ENCODE results near the gene NKAPD1.
"Not testable (repeated sequence)": the region's sequence is repeated elsewhere in the genome, so short reads cannot be mapped to it uniquely, and the experiment has no call there.

The NKAPD1 gene

DNA sequence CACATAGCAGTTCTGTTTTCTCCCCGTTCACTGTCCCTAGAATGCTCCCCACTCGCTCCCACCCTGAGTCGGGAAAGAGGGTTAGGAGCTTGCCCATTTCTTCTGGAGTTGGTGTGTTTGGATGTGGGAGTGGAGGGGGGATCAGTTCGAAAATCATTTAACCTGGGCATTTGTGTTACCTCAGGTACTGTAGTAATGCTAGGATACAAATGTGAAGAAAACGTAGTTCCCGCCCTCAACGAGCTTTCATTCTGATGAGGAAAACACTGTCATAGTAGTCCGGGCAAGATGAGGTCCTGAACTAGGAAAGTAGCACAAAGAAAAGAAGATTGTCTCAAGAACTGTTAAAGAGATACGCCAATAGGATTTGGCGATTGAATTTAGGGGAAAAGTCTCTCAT lies 13.1 kb downstream of the NKAPD1 start:
- H3K4me3 ChIP-seq (ENCODE audit: low read length, poor library complexity, severe bottlenecking), result peak overlapping the region; percentile 96
- TF ChIP-seq EZH2phosphoT487 (IDR thresholded peaks at IDR 0.05; ENCODE audit: borderline replicate concordance), result no peak
- TF ChIP-seq, protein P1, sequence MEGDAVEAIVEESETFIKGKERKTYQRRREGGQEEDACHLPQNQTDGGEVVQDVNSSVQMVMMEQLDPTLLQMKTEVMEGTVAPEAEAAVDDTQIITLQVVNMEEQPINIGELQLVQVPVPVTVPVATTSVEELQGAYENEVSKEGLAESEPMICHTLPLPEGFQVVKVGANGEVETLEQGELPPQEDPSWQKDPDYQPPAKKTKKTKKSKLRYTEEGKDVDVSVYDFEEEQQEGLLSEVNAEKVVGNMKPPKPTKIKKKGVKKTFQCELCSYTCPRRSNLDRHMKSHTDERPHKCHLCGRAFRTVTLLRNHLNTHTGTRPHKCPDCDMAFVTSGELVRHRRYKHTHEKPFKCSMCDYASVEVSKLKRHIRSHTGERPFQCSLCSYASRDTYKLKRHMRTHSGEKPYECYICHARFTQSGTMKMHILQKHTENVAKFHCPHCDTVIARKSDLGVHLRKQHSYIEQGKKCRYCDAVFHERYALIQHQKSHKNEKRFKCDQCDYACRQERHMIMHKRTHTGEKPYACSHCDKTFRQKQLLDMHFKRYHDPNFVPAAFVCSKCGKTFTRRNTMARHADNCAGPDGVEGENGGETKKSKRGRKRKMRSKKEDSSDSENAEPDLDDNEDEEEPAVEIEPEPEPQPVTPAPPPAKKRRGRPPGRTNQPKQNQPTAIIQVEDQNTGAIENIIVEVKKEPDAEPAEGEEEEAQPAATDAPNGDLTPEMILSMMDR (conservative IDR thresholded peaks at IDR 0.05; ENCODE audit: low read length), result no peak
- peaks cover 37% of the 10 kb centered on the region for H3K36me3 ChIP-seq (ENCODE audit: insufficient read depth, low read length)
- peak overlapping the region; percentile 75 for H2AFZ ChIP-seq (ENCODE audit: low read length)
- peaks cover 17% of the 10 kb centered on the region for H4K20me1 ChIP-seq (ENCODE audit: insufficient read depth, low read length, poor library complexity, severe bottlenecking)
- H3K27me3 ChIP-seq (ENCODE audit: insufficient read depth, low read length, poor library complexity, severe bottlenecking), result no peaks in the 10 kb centered on the region
- H3K9me2 ChIP-seq (replicated peaks; ENCODE audit: low read depth, low read length), result no peaks in the 10 kb centered on the region
- H3F3A ChIP-seq (ENCODE audit: low read depth), result no peaks in the 10 kb centered on the region
- peaks cover 61% of the 10 kb centered on the region for H3K79me2 ChIP-seq (ENCODE audit: insufficient read depth, low read length)
- peaks cover 31% of the 10 kb centered on the region for H3K4me1 ChIP-seq (ENCODE audit: insufficient read depth, low read length, poor library complexity, severe bottlenecking)
- H3K9ac ChIP-seq (ENCODE audit: low read depth, low read length, poor library complexity, severe bottlenecking), result peak overlapping the region; percentile 94
- no peaks in the 10 kb centered on the region for H3K9me3 ChIP-seq (ENCODE audit: insufficient read depth, low read depth, low read length)
- H3K4me2 ChIP-seq (ENCODE audit: low read depth, low read length, poor library complexity, severe bottlenecking), result peak overlapping the region; percentile 90

DNA sequence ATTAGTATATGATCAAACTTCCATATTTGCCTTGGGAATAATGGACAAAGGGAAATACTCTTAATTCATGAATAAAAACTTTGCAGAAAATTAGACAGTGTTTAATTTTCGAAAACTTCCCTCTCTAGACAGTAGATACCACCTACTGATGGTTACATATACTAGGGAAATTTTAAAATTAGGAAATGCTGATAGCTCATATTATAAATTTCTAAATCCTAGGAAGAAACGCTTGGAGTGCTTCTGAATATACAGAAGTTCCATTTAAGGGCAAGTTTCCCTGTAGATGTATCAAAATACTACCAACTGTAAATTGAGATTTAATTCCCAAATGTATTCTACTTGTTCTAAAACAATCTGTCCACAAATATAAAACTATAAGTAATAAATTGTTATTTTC lies 21.2 kb downstream of the NKAPD1 start:
- not testable (repeated sequence) for H3K9me2 ChIP-seq (replicated peaks; ENCODE audit: low read depth, low read length); H3K4me2 ChIP-seq (ENCODE audit: low read depth, low read length, poor library complexity, severe bottlenecking); H3K4me1 ChIP-seq (ENCODE audit: insufficient read depth, low read length, poor library complexity, severe bottlenecking); H3F3A ChIP-seq (ENCODE audit: low read depth); H2AFZ ChIP-seq (ENCODE audit: low read length); H3K9ac ChIP-seq (ENCODE audit: low read depth, low read length, poor library complexity, severe bottlenecking); H4K20me1 ChIP-seq (ENCODE audit: insufficient read depth, low read length, poor library complexity, severe bottlenecking); H3K9me3 ChIP-seq (ENCODE audit: insufficient read depth, low read depth, low read length); H3K27me3 ChIP-seq (ENCODE audit: insufficient read depth, low read length, poor library complexity, severe bottlenecking); H3K79me2 ChIP-seq (ENCODE audit: insufficient read depth, low read length); H3K4me3 ChIP-seq (ENCODE audit: low read length, poor library complexity, severe bottlenecking)
- H3K36me3 ChIP-seq (ENCODE audit: insufficient read depth, low read length), result peaks cover 29% of the 10 kb centered on the region; the same call in 1 of the 2 replicates

DNA sequence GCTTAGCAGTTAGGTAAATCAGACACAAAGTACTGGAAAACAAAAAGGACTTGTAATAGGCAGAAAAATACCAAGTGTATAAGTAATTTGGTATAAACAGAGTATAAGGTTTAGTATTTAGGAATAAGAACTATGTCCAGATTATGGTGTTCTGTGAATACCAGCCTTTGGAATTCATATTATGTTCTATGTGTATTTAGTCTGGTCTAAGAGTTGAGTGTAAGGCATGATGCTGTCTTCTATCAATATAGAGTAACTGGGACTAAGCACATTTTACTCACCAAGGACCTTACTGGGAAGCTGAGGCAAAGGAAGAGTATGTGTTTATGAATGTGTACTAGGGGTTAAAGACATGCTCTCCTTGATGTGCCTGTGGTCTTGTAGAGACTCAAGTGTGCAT lies 22.1 kb downstream of the NKAPD1 start:
- Histone ChIP-seq H2AFZ (ENCODE audit: low read length) (no peak overlapping the region), H3K4me3 (ENCODE audit: low read length, poor library complexity, severe bottlenecking) (no peak overlapping the region), H3K9ac (ENCODE audit: low read depth, low read length, poor library complexity, severe bottlenecking) (no peak overlapping the region), H3K9me2 (replicated peaks; ENCODE audit: low read depth, low read length) (no peaks in the 10 kb centered on the region), H3K4me1 (ENCODE audit: insufficient read depth, low read length, poor library complexity, severe bottlenecking) (no peaks in the 10 kb centered on the region), H3K27me3 (ENCODE audit: insufficient read depth, low read length, poor library complexity, severe bottlenecking) (no peaks in the 10 kb centered on the region), H3K36me3 (ENCODE audit: insufficient read depth, low read length) (peaks cover 20% of the 10 kb centered on the region; the same call in 1 of the 2 replicates), H3K79me2 (ENCODE audit: insufficient read depth, low read length) (0 out of 2 replicates have a peak, but pooled peaks cover 4% of the 10 kb centered on the region), H3F3A (ENCODE audit: low read depth) (no peaks in the 10 kb centered on the region), H3K9me3 (ENCODE audit: insufficient read depth, low read depth, low read length) (no peaks in the 10 kb centered on the region), H4K20me1 (ENCODE audit: insufficient read depth, low read length, poor library complexity, severe bottlenecking) (no peaks in the 10 kb centered on the region), H3K4me2 (ENCODE audit: low read depth, low read length, poor library complexity, severe bottlenecking) (no peak overlapping the region)
- TF ChIP-seq, protein P1 (conservative IDR thresholded peaks at IDR 0.05; ENCODE audit: low read length), result no peak
- TF ChIP-seq EZH2phosphoT487 (IDR thresholded peaks at IDR 0.05; ENCODE audit: borderline replicate concordance), result no peak

DNA sequence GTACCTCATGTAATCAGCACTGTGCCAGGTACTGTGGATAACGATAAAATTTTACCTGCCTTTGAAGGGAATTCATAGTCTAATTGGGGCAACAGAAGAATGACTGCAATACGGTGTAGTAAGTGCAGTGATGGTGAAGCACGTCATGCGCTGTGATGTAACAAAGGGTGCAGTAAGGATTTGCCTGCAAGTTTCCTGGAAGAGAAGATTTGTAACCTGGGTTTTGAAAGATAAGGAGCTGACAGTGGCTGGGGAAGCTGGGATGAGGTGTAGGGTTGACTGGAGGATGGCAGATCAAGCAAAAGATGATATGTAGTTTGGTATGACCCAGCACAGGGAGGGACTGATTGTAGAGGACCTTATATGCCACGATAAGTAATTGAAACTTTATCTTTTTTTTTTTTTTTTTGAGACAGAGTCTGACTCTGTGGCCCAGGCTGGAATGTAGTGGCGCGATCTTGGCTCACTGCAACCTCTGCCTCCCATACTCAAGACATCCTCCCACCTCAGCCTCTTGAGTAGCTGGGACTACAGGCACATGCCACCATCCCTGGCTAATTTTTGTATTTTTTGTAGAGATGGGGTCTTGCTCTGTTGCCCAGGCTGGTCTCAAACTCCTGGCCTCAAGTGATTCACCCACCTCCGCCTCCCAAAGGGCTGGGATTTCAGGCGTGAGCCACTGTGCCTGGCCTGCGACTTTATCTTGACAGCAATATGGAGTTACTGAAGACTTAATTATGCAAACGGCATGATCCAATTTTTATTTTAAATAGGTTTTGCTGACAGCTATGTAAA lies 23.8 kb downstream of the NKAPD1 start:
- no peak overlapping the region for H2AFZ ChIP-seq (ENCODE audit: low read length)
- no peak overlapping the region for H3K4me3 ChIP-seq (ENCODE audit: low read length, poor library complexity, severe bottlenecking)

More for the DNA sequence above, 23.8 kb downstream of the NKAPD1 start:
- Histone ChIP-seq H3K36me3 (ENCODE audit: insufficient read depth, low read length) (peaks cover 10% of the 10 kb centered on the region; the same call in 1 of the 2 replicates), H3K9me2 (replicated peaks; ENCODE audit: low read depth, low read length) (no peaks in the 10 kb centered on the region), H3K9me3 (ENCODE audit: insufficient read depth, low read depth, low read length) (no peaks in the 10 kb centered on the region), H3F3A (ENCODE audit: low read depth) (no peaks in the 10 kb centered on the region), H4K20me1 (ENCODE audit: insufficient read depth, low read length, poor library complexity, severe bottlenecking) (no peaks in the 10 kb centered on the region), H3K4me2 (ENCODE audit: low read depth, low read length, poor library complexity, severe bottlenecking) (no peak overlapping the region), H3K79me2 (ENCODE audit: insufficient read depth, low read length) (no peaks in the 10 kb centered on the region), H3K9ac (ENCODE audit: low read depth, low read length, poor library complexity, severe bottlenecking) (no peak overlapping the region), H3K27me3 (ENCODE audit: insufficient read depth, low read length, poor library complexity, severe bottlenecking) (no peaks in the 10 kb centered on the region), H3K4me1 (ENCODE audit: insufficient read depth, low read length, poor library complexity, severe bottlenecking) (no peaks in the 10 kb centered on the region)
- TF ChIP-seq, protein P1 (conservative IDR thresholded peaks at IDR 0.05; ENCODE audit: low read length), result no peak
- no peak for TF ChIP-seq EZH2phosphoT487 (IDR thresholded peaks at IDR 0.05; ENCODE audit: borderline replicate concordance)
